HepG2 (cell line): ENCODE measurements around the gene FKBP1A. TPM values are rescaled to one million over a fixed set of nuclear protein-coding genes. Genes with fewer than 3 reads are reported as not detected.

Source experiments
- ATAC-seq: fragments of 200-7000 bp; cut with Tn5 transposase; 3 replicates; pipeline ENCODE4 v1.9.1; 2020; ENCODE audit warnings: mild to moderate bottlenecking, moderate library complexity
- BruUV-seq: library from RNA; stranded (reverse); fragments of 400-500 nt; replicated peaks from 2 replicates; lab custom pipeline; 2021; lab: Mats Ljungman, UMichigan
- CTCF ChIA-PET: fragments of 300-600 bp; formaldehyde crosslinking; extraction: SDS; loops from one replicate; lab custom pipeline; 2021; ENCODE audit warnings: low total read pairs, inconsistent platforms, low intra/inter-chr PET ratio; lab: Yijun Ruan, JAX
- POLR2A ChIA-PET: fragments of 350-600 bp; sonication (Branson Sonifier 250); formaldehyde crosslinking; loops from one replicate; lab custom pipeline; 2020; ENCODE audit warnings: antibody characterized with exemption, inconsistent platforms; lab: Yijun Ruan, JAX
- DNase-seq: peaks from one replicate; pipeline ENCODE4 v3.0.0-alpha.2; 2015; ENCODE audit warnings: low spot score
- FAIRE-seq: peaks from 3 replicates; lab custom pipeline; 2011; peaks lifted over from hg19 to GRCh38; lab: Jason Lieb, UNC
- H2AFZ ChIP-seq: one replicate; pipeline ENCODE4 v1.6.1; 2011; ENCODE audit warnings: low read length, inconsistent platforms
- H3K27ac ChIP-seq: fragments of 300-600 bp; 3 replicates; pipeline ENCODE4 v1.8.0; 2011; ENCODE audit warnings: mixed run types, mild to moderate bottlenecking, mixed read lengths, low read length, inconsistent platforms; ENCODE audit not compliant: insufficient read depth; ENCODE audit errors: extremely low read length
- H3K27me3 ChIP-seq, 2 experiments: fragments of 200-600 bp in 1 of 2; 2 replicates in 1 of 2; 3 replicates in 1 of 2; pipeline versions ENCODE4 v1.6.0 to v1.8.0; 2011; ENCODE audit warnings: low read length in 2 of 2, mild to moderate bottlenecking in 2 of 2, moderate library complexity in 2 of 2, inconsistent platforms in 1 of 2; ENCODE audit not compliant: insufficient read depth in 2 of 2, control insufficient read depth in 1 of 2
- H3K36me3 ChIP-seq, 2 experiments: fragments of 200-600 bp in 1 of 2; replicated peaks in 1 of 2; 2 replicates in 1 of 2; 3 replicates in 1 of 2; pipeline versions ENCODE4 v1.5.1 to v1.8.0; 2011; ENCODE audit warnings: low read length in 2 of 2, inconsistent platforms in 1 of 2; ENCODE audit not compliant: insufficient read depth in 2 of 2, control insufficient read depth in 1 of 2
- H3K4me1 ChIP-seq: 2 replicates; pipeline ENCODE4 v1.5.1; 2012; ENCODE audit warnings: low read length, inconsistent platforms; ENCODE audit not compliant: insufficient read depth
- H3K4me2 ChIP-seq: 2 replicates; pipeline ENCODE4 v1.6.0; 2011; ENCODE audit warnings: low read depth, low read length, inconsistent platforms
- H3K4me3 ChIP-seq, 3 experiments: fragments of 200-600 bp in 1 of 3; sonication (generic), shearing (Covaris generic) in 1 of 3; replicated peaks in 1 of 3; 2 replicates each; pipeline ENCODE4 v1.5.1; 2011 to 2016; ENCODE audit warnings: low read length in 3 of 3, inconsistent platforms in 2 of 3, low read depth in 2 of 3, mild to moderate bottlenecking in 2 of 3, control low read depth in 1 of 3, mixed read lengths in 1 of 3; ENCODE audit not compliant: insufficient read depth in 1 of 3
- H3K79me2 ChIP-seq: one replicate; pipeline ENCODE4 v1.6.1; 2011; ENCODE audit warnings: low read length, inconsistent platforms; ENCODE audit not compliant: insufficient read depth
- H3K9ac ChIP-seq: 2 replicates; pipeline ENCODE4 v1.6.0; 2011; ENCODE audit warnings: mild to moderate bottlenecking, low read depth, low read length, inconsistent platforms; ENCODE audit not compliant: insufficient read depth
- H3K9me3 ChIP-seq: 2 replicates; pipeline ENCODE4 v1.5.1; 2012; ENCODE audit warnings: mild to moderate bottlenecking, low read length
- H4K20me1 ChIP-seq: 2 replicates; pipeline ENCODE4 v1.6.0; 2011; ENCODE audit warnings: inconsistent platforms, mild to moderate bottlenecking, low read length, moderate library complexity; ENCODE audit not compliant: insufficient read depth
- CTCF ChIP-seq: sonication (generic); formaldehyde crosslinking; IDR thresholded peaks from 2 replicates; pipeline ENCODE4 v1.5.0; 2020; ENCODE audit warnings: mild to moderate bottlenecking, missing genetic modification reagents, moderate library complexity
- MXD3 ChIP-seq: IDR thresholded peaks from 2 replicates; pipeline ENCODE4 v1.6.1; 2016; ENCODE audit warnings: mild to moderate bottlenecking, missing biosample characterization, missing genetic modification reagents
- SAFB2 ChIP-seq: sonication (generic); formaldehyde crosslinking; IDR thresholded peaks from 2 replicates; pipeline ENCODE4 v1.5.1; 2020; ENCODE audit warnings: missing genetic modification reagents, low read depth, mild to moderate bottlenecking, borderline replicate concordance
- SSRP1 ChIP-seq: IDR thresholded peaks from 2 replicates; pipeline ENCODE4 v1.6.1; 2016; ENCODE audit warnings: control low read depth
- STAG1 ChIP-seq: sonication (generic); formaldehyde crosslinking; IDR thresholded peaks from 2 replicates; pipeline ENCODE4 v1.4.0; 2020; ENCODE audit warnings: missing genetic modification reagents
- TAF1 ChIP-seq: sonication (generic); formaldehyde crosslinking; IDR thresholded peaks from 2 replicates; pipeline ENCODE4 v1.4.0; 2020; ENCODE audit warnings: missing genetic modification reagents
- USF2 ChIP-seq, 2 experiments: sonication (generic) in 1 of 2; formaldehyde crosslinking in 1 of 2; IDR thresholded peaks; 2 replicates each; pipeline versions ENCODE4 v1.5.1 to v1.6.1; 2011 to 2020; ENCODE audit warnings: borderline replicate concordance in 1 of 2, low read depth in 1 of 2, low read length in 1 of 2, mild to moderate bottlenecking in 1 of 2, missing genetic modification reagents in 1 of 2, moderate library complexity in 1 of 2
- ZNF230 ChIP-seq: sonication (generic); formaldehyde crosslinking; IDR thresholded peaks from 2 replicates; pipeline ENCODE4 v1.4.0; 2020; ENCODE audit warnings: mild to moderate bottlenecking, missing genetic modification reagents
- WGBS: methylation state at CpG from one replicate; pipeline ENCODE4 v1.1.6; 2017; ENCODE audit warnings: low lambda C conversion rate; 5-methylcytosine and 5-hydroxymethylcytosine counted together
- in situ Hi-C: cut with HindIII; loops from 2 replicates; pipeline ENCODE4 v1.10.0; 2017; ENCODE audit warnings: low pct_unique_long_range_greater_than_20kb; ENCODE audit not compliant: extremely low pct_ligation_motif_present
- intact Hi-C: fragments of 100-400 bp; cut with micrococcal nuclease; formaldehyde crosslinking; loops from one replicate; pipeline ENCODE4 v1.10.0; 2022; ENCODE audit not compliant: unreplicated experiment
- polyA plus RNA-seq, 8 experiments: library from polyadenylated mRNA; depleted of rRNA in 3 of 8; stranded (reverse) in 7 of 8; unstranded in 1 of 8; fragments of >200 nt; fragmentation: Illumina TruSeq in 4 of 8; extraction: Trizol in 4 of 8; gene quantifications; 2 replicates each; pipeline versions ENCODE4 v1.2.1 to v1.2.3, GENCODE V29; 2011 to 2016; ENCODE audit warnings: low read depth in 4 of 8, missing spikeins in 1 of 8, mixed read lengths in 1 of 8; ENCODE audit not compliant: insufficient read depth in 1 of 8
- total RNA-seq, 5 experiments: library from RNA; depleted of rRNA; stranded (reverse); fragments of >200 nt; fragmentation: Illumina TruSeq; extraction: Trizol; gene quantifications; 2 replicates each; pipeline ENCODE4 v1.2.3, GENCODE V29; 2016; ENCODE audit warnings: low read depth in 1 of 5

Gene FKBP1A
- total and polyA plus RNA-seq, 2 of the 13 experiments (the other 11 are each of a cell fraction or from before 2014, with no cell fraction given) = 119 to 468 TPM

DNA sequence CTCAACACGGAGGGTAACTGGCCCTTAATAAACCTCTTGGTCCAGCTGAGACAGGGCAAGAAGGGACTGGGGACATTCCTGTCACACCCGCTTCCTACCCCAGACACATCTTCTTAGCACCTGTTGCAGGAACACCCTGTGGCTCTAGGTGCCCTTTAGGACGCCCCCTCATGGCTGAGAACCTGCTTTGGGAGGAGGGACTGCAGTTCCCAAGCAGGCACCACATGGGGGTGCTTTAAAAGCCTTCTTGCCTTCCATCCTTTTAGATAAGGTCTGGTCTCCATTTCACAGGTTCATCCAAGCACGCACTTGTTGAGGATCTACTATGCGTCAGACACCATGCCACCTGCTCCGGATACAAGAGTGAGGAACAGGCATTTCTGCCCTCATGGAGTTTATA, 47.2 kb upstream of the FKBP1A start (continued):
- peak; percentile 10; the same call in 1 of the 2 replicates for TF ChIP-seq USF2 (IDR thresholded peaks at IDR 0.05; ENCODE audit: low read depth, low read length)
- no peak for TF ChIP-seq USF2 (CRISPR knock-in tag; IDR thresholded peaks at IDR 0.05; ENCODE audit: borderline replicate concordance)
- peak; percentile 61 for TF ChIP-seq CTCF (CRISPR knock-in tag)
- TF ChIP-seq SSRP1 (CRISPR knock-in tag) = 0 out of 2 replicates have a peak, but pooled peaks have one; percentile 35
- peak; percentile 51 for TF ChIP-seq STAG1 (CRISPR knock-in tag)
- 0 out of 2 replicates have a peak, but pooled peaks have one; percentile 53 for TF ChIP-seq SAFB2 (CRISPR knock-in tag)
- TF ChIP-seq ZNF230 (CRISPR knock-in tag) = 0 out of 2 replicates have a peak, but pooled peaks have one; percentile 26

GRCh38 chr20:1438361-1438760, 45.5 kb upstream of the FKBP1A start:
- in situ Hi-C loops (no loop called here), intact Hi-C loops (loop anchor here (5.0 kb wide), 1 partner anchor 34 kb away; no protein-coding TSS in a partner anchor)
- Histone ChIP-seq H3K9ac (no peak overlapping the region), H3K9me3 (no peaks in the 10 kb centered on the region), H4K20me1 (no peaks in the 10 kb centered on the region), H3K27me3 (no peaks in the 10 kb centered on the region), H3K4me3 (no peak overlapping the region), H3K27ac (no peak overlapping the region), H3K4me1 (no peaks in the 10 kb centered on the region), H3K36me3 (peaks cover 8 to 21% of the 10 kb centered on the region in 2 experiments), H3K79me2 (no peaks in the 10 kb centered on the region), H3K4me2 (no peak overlapping the region), H2AFZ (no peak overlapping the region)
- WGBS = 54% methylated on average over 1 of the region's 1 CpG
- no peak for ATAC-seq
- no peak for DNase-seq
- ChIA-PET POLR2A (interaction anchor here (1.1 kb wide), 1 partner anchor 113 kb away, joined by 4 read pairs; no protein-coding TSS in a partner anchor), CTCF (interaction anchor here (0.9 to 7.4 kb wide), 3 partner anchors 32 to 129 kb away, joined by 3 to 122 read pairs (median 6); no protein-coding TSS in a partner anchor)
- no TSS peak for BruUV-seq
- TF ChIP-seq TAF1 (CRISPR knock-in tag) = no peak
- no peak for TF ChIP-seq MXD3 (CRISPR knock-in tag)
- no peak for FAIRE-seq
